HFF-Myc (cell line): ENCODE data around the gene CANX.

Source experiments
- DNase-seq: peaks from one replicate; pipeline ENCODE4 v3.0.0-alpha.2; 2011; ENCODE audit warnings: low read depth; ENCODE audit errors: extremely low read depth
- H3K4me3 ChIP-seq: replicated peaks from 2 replicates; pipeline ENCODE4 v1.5.1; 2011; ENCODE audit warnings: low read depth, mild to moderate bottlenecking, control low read depth, low read length
- CTCF ChIP-seq: IDR thresholded peaks from 2 replicates; pipeline ENCODE4 v1.5.1; 2012; ENCODE audit warnings: mild to moderate bottlenecking, low read depth, low read length, control low read depth; ENCODE audit errors: missing control alignments

CANX gene

GRCh38 chr5:179697993-179698934 lies 503 bp upstream of the CANX start:
- peak; percentile 97 for DNase-seq
- TF ChIP-seq CTCF, result no peak
- peak overlapping the region; percentile 83 for H3K4me3 ChIP-seq

- TF ChIP-seq CTCF, result no peak
- DNase-seq, result no peak
Observed at GRCh38 chr5:179699616-179700237, 960 bp downstream of the CANX start.

GRCh38 chr5:179700401-179700918 lies 1.7 kb downstream of the CANX start:
- DNase-seq, result no peak
- peak overlapping the region; percentile 83 for H3K4me3 ChIP-seq
- TF ChIP-seq CTCF, result no peak

More at GRCh38 chr5:179699616-179700237, 960 bp downstream of the CANX start:
- peak overlapping the region; percentile 83 for H3K4me3 ChIP-seq

- DNase-seq, result no peak
Observed at GRCh38 chr5:179716286-179716685, 17.5 kb downstream of the CANX start.

GRCh38 chr5:179720222-179720621 lies 21.5 kb downstream of the CANX start:
- no peak for DNase-seq
- no peak for TF ChIP-seq CTCF
- no peak overlapping the region for H3K4me3 ChIP-seq

More at GRCh38 chr5:179716286-179716685, 17.5 kb downstream of the CANX start:
- no peak for TF ChIP-seq CTCF
- no peak overlapping the region for H3K4me3 ChIP-seq

GRCh38 chr5:179724163-179724562 lies 25.4 kb downstream of the CANX start:
- no peak overlapping the region for H3K4me3 ChIP-seq
- no peak for DNase-seq
- TF ChIP-seq CTCF, result no peak
